Fibroblast of skin of abdomen (primary cell): Measurements from ENCODE around the gene C17orf78.
A peak's percentile ranks its signal among the peaks of the same experiment; 100 is the strongest.
"Not testable (repeated sequence)": the region's sequence is repeated elsewhere in the genome, so short reads cannot be mapped to it uniquely, and the experiment has no call there.

Source experiments
- DNase-seq: peaks from one replicate; pipeline ENCODE4 v3.0.0-alpha.2; 2013

The C17orf78 gene

DNA sequence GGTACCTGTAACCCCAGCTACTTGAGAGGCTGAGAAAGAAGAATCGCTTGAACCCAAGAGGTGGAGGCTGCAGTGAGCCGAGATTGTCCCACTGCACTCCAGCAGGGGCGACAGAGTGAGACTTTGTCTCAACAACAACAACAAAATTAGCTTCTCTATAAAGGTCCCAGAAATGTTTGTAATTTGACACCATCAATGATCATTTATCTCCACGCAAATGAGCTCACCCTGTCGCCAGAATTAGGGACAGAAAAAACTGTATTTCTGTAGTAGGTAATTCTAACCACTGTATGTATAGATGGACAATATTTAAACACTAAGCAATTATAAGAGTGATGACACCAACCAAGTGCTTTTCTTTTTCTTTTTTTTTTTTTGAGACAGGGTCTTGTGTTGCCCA lies 10.7 kb downstream of the C17orf78 start:
- DNase-seq = no peak

DNA sequence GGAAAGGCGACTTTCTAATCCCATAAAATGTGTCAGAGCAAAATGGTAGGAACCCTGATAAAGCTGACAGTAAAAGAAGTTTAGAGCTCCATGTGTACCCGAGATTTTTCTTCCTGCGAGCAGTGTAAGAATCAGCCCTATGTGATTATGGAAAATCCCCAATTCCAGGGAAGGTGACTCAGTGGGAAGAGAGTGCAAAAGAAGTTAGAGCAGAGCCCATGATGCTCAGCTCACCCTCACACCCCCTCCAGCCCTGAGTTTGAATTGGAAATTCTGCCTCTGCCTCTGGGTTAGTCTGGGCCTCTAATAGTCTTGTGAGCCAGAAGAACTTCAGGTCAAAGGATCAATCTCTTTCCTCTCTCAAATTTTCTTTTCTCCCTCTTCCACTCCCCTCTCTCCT lies 12.5 kb downstream of the C17orf78 start:
- peak; percentile 49 for DNase-seq

DNA sequence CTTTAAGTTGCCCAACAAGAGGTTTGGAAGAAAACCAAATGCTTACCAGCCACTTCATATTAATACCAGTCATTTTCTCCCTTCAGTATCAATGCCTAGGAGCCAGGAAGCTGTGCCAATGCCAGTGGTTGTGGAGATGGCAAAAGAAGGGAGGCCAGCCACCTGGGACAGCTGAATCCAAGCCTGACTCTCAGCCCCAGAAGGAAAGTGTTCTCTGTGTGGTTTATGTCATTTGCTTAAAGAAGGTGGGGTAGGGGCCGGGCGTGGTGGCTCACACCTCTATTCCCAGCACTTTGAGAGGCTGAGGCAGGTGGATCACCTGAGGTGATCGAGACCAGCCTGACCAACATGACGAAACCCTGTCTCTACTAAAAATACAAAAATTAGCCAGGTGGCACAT lies 13.4 kb downstream of the C17orf78 start:
- DNase-seq = no peak

DNA sequence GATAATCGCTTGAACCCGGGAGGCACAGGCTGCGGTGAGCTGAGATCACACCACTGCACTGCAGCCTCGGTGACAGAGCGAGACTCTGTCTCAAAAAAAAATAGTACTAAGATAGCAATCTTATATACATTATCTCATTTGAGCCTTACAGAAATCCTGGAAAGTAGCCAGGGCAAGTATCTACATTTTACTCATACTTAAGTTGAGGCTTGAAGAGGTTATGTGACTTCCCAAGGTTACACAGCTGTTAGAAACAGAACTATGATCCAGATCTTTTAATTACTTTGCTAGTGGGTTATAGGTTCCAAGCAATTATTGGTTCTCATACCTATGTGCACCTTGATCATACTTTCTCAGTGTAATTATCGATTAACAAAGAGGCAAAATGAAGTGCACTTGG lies 15.4 kb downstream of the C17orf78 start:
- peak; percentile 35 for DNase-seq

DNA sequence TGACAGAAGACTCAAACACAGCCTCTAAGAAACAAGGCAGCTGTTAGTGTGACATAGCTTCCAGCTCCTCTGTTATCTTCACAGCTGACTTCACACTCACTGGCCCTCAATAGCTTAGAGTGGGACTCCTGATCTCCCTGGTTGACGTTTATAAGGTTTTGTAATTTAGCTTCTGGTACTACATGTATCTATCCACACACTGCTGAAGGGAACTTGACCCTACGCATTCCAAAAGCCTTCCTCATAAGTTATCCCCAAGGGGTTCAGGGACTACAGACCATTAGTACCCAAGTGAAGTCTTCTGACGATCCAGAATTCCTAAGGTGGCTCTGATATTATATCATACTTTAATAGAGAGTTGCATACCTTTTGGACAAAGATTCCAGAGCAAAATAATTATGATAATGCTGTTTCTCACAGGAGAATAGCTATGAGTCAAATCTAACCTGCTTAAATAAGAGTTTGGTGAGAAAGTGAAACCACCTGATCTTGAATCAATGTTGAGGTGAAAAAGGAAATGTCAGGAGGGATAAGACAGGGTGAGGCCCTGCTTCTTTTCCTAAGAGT lies 16.3 kb downstream of the C17orf78 start:
- DNase-seq = peak; percentile 67

DNA sequence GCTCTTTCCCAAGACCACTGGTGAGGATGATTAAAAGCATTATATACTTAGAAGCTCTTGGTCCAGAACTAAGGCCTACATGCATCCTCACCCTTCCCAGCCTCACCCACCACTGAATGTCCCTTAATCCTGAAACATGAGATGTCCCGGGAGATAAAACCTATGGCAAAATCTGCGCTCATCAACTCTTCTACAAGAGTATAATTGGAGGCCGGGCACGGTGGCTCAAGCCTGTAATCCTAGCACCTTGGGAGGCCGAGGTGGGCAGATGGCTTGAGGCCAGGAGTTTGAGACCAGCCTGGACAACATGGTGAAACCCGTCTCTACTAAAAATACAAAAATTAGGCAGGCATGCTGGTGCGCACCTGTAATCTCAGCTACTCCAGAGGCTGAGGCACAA lies 17.6 kb downstream of the C17orf78 start:
- no peak for DNase-seq

DNA sequence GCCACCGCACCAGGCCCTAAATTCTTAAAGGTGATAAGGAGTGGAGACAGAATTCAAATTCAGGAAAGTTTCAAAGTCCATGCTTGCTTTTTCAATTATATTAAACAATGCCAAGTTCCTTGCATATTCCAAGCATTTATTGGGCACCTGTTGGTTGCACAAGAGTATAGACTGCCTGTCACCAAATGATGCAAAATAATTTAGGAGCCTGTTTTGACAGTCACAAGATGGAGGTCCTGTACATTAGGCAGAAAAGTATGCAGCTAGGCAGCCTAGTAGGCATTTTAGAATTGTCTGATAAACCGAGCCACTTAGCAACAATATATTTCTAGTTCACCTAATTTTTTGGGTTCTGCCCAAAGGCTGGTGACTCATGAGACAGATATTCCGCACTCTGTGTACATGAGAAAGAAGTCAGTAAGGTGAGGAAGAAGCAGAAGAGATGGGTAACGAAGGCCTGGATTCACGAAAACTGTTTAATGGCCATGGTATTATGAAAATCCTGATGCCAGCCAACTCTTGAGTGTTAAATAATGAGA lies 23.5 kb downstream of the C17orf78 start:
- DNase-seq = no peak

DNA sequence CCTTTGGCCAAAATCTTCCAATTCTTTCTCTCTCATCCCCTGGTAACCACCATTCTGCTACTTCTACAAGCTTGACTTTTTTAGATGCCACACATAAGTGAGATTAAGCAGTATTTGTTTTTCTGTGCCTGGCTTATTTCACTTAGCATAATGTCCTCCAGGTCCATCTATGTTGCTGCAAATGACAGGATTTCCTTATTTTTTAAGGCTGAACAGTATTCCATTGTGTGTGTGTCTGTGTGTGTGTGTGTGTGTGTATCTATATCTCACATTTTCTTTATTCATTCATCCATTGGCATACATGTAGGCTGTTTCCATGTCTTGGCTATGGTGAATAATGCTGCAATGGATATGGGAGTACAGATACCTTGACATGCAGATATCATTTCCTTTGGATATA lies 24.7 kb downstream of the C17orf78 start:
- no peak for DNase-seq

DNA sequence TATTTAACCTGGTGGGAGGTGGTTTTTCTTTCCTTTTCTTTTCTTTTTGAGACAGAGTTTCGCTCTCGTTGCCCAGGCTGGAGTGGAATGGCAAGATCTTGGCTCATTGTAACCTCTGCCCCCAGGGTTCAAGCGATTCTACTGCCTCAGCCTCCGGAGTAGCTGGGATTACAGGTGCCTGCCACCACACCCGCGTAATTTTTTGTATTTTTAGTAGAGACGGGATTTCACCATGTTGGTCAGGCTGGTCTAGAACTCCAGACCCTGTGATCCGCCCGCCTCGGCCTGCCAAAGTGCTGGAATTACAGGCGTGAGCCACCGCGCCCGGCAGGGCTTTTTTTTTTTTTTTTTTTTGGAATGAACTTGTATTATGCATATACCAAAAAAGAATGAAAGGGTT lies 29.7 kb downstream of the C17orf78 start:
- not testable (repeated sequence) for DNase-seq

DNA sequence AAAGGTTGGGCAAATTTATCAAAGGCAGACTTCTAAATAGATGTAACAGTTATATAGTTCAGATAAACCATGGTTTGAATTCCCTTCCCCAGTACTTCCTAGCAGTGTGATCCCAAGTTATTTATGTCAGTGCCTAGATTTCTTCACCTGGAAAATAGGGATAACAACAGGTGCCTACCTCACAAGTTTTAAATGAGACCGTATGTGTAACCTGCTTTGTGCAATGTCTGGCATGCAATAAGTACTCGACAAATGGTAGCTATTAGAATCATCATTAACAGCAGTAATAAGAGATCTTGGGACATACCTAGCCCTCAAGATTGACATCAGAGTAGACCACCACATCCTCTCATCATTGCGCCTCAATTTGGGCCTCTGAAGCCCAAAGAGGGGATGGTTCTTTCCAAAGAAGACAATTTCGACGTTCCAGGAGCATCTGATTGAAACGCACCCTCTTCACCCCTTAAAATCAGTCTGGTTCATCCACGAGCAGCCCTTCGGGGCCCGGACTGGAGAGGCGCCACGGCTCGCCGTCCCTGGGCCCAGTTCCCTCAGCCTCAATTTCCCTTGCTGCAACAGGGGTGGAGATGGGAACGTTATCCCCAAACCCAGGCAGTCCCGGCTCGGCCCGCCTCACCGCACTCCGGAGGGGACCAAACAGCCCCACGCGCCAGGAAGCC lies 30.3 kb downstream of the C17orf78 start:
- no peak for DNase-seq

DNA sequence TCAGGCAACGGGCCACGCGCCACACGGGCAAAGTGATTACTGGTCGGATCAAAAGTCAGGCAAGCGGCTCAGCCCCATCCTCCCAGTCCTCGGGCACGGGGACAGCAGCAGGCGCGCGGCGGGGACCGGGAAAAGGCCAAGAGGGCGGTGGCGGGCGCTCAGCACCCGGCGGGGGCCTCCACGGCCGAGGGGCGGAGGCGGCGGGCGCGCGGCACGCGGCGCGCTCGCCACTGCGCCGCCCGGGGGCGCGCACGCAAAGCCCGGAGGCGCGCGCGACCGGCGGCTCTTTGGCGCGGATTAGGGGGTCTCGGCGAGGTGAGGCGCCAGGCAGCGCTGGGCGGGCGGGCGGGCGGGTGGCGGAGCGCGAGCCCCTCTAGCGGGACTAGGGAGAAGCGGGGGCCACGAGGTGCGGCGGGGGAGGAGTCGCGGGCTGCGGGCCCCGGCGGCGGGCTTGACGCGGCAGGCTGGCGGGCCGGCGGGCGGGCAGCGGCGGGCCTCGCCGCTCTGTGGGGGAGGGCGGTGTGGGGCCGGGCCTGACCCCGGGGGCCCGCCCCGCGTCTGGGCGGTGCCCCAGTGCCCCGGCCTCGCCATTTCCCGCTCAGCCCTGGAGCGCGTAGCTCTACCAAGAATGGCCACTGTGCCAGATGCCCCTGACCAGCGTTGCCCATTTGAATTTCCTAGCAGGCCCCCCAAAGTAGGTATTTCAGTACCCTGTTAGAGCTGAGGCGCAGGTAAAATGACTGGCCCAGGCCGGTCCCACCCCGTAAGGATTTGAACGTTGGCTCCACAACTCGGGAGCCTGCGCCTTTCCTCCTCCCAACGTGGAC lies 31.1 kb downstream of the C17orf78 start, which contains the start of the genes ACACA and TADA2A:
Gene ACACA (minus strand): TSS at position 202 of the 827 bp plus-strand sequence. CDS start 537 bp downstream, outside the sequence.
Gene TADA2A (plus strand): TSS at position 252 of the 827 bp plus-strand sequence. CDS start 4,480 bp downstream, outside the sequence.
- peak; percentile 80 for DNase-seq

DNA sequence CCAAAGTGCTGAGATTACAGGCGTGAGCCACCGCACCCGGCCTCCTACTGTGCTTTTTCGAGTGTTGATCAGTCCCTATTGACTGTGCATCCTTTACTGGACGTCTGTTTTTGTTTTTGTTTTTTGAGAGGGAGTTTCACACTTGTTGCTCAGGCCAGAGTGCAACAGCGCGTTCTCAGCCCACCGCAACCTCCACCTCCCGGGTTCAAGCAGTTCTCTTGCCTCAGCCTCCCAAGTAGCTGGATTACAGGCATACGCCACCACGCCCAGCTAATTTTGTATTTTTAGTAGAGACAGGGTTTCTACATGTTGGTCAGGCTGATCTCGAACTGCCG lies 32.3 kb downstream of the C17orf78 start:
- DNase-seq = not testable (repeated sequence)

DNA sequence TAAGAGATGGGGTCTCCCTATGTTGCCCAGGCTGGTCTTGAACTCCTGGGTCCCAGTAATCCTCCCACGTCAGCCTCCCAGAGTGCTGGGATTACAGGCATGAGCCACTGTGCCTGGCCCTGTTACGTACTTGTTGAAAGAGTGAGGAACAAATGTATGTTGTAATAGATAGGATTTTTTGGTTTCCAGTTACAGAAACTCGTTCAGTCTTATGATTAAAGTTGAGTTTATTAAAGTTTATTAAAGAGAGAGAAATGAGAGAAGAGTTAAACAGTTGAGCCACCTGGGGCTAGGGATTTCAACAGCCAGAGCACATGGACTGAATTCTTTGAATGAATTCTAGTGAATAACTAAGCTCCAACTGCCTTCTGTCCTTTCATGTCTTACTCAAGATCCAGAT lies 34.6 kb downstream of the C17orf78 start:
- no peak for DNase-seq

DNA sequence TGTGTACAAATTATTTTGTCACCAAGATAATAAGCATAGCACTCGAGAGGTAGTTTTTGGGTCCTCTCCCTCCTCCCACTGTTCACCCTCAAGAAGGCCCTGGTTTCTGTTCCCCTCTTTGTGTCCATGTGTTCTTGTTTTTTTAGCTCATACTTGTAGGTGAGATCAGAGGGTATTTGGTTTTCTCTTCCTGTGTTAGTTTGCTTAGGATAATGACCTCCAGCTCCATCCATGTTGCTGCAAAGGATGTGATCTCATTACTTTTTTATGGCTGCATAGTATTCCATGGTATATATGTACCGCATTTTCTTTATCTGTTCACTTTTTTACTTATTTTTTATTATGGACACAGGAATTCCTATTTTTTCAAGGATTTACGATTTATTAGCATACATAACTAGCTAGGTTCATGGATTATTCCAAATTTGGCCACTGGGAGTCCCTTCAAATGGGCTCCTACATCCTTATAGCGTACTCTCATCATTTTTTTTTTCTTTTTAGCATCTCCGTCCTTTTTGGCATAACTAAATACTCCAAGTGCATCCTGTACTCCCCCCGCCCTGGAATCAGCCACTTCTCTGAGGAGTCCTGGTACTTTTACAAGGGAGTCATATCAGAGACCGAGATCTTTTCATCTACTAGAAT lies 38.2 kb downstream of the C17orf78 start:
- DNase-seq = no peak

DNA sequence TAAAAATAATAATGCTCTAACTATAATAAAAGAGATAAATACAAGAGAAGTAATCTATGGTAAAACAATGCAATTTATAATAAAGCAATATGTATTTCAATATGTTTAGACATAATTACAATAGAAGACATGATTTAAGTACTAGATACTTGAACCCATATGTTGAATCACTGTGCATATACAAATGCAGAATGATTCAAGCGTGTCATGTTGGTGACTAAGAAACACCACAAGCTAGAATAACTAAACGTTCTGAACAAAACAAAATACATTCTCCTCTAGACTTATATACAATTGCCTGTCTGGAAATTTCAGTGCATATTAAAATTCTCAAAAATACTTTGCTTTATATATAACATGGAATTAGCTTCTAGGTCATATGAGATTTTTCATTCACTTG lies 42.1 kb downstream of the C17orf78 start:
- DNase-seq = peak; percentile 14

DNA sequence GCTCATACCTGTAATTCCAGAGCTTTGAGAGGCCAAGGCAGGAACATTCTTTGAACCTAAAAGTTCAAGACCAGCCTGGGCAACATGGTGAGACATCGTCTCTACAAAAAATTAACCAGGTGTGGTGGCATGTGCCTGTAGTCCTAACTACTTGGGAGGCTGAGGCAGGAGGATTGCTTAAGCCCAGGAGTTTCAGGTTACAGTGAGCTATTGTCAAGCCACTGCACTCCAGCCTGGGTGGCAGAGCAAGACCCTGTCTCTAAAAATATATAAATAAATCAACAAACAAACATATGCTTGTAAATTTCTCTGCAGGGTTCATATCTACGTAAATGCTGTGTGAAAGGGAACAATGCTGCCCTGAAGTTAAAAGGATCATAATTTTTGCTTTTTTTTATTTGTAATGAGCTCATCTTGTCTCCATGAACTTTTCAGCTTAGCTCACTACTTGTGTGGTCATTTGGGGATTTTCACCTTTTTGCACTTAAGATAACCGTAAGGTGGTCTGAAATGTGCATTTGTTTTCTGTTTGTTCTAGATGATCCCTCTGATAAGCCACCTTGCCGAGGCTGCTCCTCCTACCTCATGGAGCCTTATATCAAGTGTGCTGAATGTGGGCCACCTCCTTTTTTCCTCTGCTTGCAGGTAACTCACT lies 47.3 kb downstream of the C17orf78 start:
- DNase-seq = no peak

DNA sequence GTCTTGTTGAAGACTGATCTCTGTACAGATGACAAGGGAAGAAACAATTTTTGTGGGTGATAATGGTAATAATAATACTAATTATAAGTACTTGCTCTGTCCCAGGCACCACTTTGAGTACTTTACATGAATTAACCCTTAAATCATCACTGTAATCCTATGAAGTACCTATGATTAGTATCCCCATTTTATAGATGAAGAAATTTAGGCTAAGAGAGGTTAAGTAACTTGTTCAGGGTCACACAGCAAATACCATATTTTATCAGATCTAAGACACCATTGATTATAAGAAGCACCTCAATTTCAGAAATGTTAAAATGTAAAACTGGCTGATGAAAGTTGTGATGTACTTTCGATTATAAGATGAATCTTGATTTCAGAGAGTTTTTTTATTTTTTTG lies 49.5 kb downstream of the C17orf78 start:
- DNase-seq = no peak

DNA sequence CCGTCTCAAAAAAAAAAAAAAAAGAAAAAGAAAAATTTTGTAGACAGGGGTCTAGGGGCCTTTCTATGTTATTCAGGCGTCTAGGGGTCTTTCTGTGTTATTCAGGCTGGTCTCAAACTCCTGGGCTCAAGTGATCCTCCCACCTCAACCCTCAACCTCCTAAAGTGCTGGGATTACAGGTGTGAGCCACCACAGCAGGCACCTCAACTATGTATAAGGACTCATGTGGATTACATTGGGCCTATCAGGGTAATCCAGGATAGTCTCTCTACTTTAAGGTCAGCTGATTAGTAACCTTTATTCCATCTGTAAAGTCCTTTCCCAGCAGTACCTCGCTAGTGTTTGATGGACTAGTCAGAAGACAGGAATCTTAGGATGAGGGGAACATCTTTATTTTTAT lies 53.3 kb downstream of the C17orf78 start:
- DNase-seq = no peak

DNA sequence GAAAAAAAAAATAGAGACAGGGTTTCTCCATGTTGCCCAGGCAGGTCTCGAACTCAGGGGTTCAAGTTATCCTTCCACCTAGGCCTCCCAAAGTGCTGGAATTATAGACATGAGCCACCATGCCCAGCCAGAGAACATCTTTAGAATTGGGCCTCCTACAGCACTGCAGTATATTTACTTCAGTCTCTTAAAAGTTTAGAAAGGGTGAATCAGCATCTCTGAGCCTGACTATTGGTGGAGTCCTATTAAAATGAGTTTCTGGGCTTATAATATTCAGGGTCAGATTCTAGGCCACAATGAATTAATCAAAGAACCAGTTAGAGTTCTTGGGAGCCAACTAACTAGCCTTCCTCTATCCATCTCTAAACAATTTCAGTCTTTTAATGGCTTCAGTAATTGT lies 53.7 kb downstream of the C17orf78 start:
- DNase-seq = peak; percentile 5

DNA sequence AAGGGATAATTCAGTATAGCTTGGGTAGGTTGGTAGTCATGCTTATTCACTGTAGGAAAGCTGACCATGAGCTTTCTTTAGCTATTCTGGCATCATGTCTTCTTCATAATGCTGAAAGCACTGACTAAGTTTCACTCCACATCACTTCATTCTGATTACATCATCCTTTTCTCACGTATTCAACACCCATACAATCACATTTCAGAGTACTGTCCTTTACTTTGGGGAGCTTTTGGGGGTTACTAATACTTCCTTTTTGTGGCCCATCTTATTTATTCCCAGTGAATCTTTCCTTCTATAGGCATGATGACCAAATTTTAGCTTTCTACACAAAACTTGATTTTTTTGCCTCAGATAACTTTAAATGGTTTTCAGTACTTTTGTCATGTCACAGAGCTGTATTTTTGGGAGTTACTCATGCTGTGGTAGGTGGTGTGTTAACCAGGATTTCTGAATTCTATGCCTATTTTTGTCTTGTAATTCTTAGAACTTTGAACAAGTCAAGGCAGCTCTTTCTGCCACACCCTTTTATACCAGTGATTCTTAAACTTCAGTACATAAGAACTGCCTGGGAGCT lies 54.4 kb downstream of the C17orf78 start:
- peak; percentile 55 for DNase-seq

DNA sequence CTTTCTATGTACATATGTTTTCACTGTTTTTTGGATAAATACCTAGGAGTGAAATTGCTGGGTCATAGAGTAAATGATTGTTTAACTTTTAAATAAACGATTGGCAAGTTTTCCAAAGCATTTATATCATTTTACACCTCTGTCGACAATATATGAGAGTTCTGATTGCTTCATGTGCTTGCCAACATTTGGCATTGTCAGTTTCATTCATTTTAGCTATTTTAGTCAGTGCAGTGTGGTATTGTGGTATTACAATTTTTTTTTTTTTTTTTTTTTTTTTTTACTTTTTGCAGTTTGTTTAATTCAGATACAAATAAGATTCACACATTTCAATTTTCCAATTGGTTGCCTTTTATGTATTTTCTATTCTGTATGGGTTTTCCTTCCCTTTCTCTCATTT lies 56.9 kb downstream of the C17orf78 start:
- DNase-seq = no peak

DNA sequence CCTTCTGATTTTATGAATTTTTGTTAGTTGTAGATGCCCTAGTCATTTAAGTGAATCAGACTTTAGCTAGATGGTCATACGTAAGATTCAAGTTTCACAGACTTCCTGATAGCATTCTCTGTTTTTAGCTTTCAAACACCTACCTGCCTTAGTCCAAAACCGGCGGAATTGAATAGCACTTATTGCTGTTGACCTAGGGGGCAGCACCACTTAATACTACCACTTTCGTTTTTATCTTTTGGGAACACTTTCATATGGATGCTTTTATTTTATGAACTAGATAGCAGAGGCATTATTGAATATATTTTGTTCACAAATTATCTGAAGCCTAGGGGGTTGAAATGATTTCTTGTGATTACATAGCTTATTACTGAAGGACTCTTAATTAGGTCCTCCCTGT lies 62.4 kb downstream of the C17orf78 start:
- DNase-seq = no peak
